HepG2 (cell line): ENCODE results near the gene REPS2.

Source experiments
- NFYB ChIP-seq: sonication (generic); formaldehyde crosslinking; IDR thresholded peaks from 2 replicates; pipeline ENCODE4 v1.4.0; 2020; ENCODE audit warnings: missing genetic modification reagents
- SSRP1 ChIP-seq: IDR thresholded peaks from 2 replicates; pipeline ENCODE4 v1.6.1; 2016; ENCODE audit warnings: control low read depth
- ZNF329 ChIP-seq: sonication (generic); formaldehyde crosslinking; IDR thresholded peaks from 2 replicates; pipeline ENCODE4 v1.9.0; 2021; ENCODE audit warnings: low read depth, mild to moderate bottlenecking, missing genetic modification reagents

DNA sequence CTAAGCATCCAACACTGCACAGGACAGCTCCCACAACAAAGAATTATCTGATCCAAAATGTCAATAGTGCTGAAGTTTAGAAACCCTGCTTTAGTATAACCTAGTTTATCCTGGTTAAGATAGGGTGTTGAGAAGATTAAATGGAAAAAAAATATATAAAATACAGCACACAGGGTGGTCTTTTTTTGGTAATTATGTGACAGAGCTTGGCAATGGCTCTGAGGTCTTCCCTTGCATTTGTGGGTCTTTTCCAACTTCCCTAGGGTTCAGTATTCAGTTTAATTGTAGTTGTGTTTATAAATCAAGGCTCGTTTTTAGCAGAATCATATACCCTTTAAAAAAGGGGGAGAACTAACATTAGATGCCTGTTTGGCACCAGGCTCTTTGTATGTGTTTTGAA is 36.6 kb downstream of the REPS2 start:
- no peak for TF ChIP-seq SSRP1 (CRISPR knock-in tag)
- no peak for TF ChIP-seq ZNF329
- TF ChIP-seq NFYB (CRISPR knock-in tag), result no peak
